GM12878 (cell line): ENCODE results near the gene DMRT1.

Source experiments
- CHD1 ChIP-seq: IDR thresholded peaks from 2 replicates; pipeline ENCODE4 v1.6.1; 2012; ENCODE audit warnings: low read depth, low read length, improper control_type of control experiment
- EGR1 ChIP-seq, 2 experiments: IDR thresholded peaks; 1 replicate in 1 of 2; 2 replicates in 1 of 2; pipeline ENCODE4 v1.6.1; 2011 to 2012; ENCODE audit warnings: low read depth in 2 of 2, low read length in 2 of 2, borderline replicate concordance in 1 of 2, mild to moderate bottlenecking in 1 of 2, moderate library complexity in 1 of 2
- EZH2 ChIP-seq: IDR thresholded peaks from 2 replicates; pipeline ENCODE4 v1.6.1; 2012; ENCODE audit warnings: low read depth, mild to moderate bottlenecking, control low read depth, inconsistent platforms, low read length, borderline replicate concordance; ENCODE audit not compliant: control insufficient read depth
- MYC ChIP-seq: IDR thresholded peaks from 2 replicates; pipeline ENCODE4 v1.6.1; 2011; ENCODE audit warnings: mild to moderate bottlenecking, low read length, moderate library complexity, inconsistent platforms; ENCODE audit not compliant: insufficient read depth, insufficient replicate concordance, insufficient read length, severe bottlenecking
- POLR2AphosphoS5 ChIP-seq: IDR thresholded peaks from 2 replicates; pipeline ENCODE4 v1.6.1; 2011; ENCODE audit warnings: mild to moderate bottlenecking, low read length, inconsistent platforms
- RAD21 ChIP-seq: IDR thresholded peaks from 2 replicates; pipeline ENCODE4 v1.6.1; 2011; ENCODE audit warnings: mild to moderate bottlenecking, low read depth, low read length, moderate library complexity; ENCODE audit not compliant: insufficient read depth
- SMAD1 ChIP-seq: fragments of 450-650 bp; IDR thresholded peaks from 2 replicates; pipeline ENCODE4 v1.6.1; 2018; ENCODE audit warnings: mild to moderate bottlenecking, low read depth; ENCODE audit not compliant: partially characterized antibody
- SUZ12 ChIP-seq: fragments of 200-600 bp; sonication (generic); IDR thresholded peaks from one replicate; pipeline ENCODE4 v1.6.1; 2018; ENCODE audit warnings: antibody characterized with exemption, mild to moderate bottlenecking; ENCODE audit not compliant: unreplicated experiment
- TAF1 ChIP-seq: IDR thresholded peaks from 2 replicates; pipeline ENCODE4 v1.6.1; 2011; ENCODE audit warnings: mild to moderate bottlenecking, low read depth, low read length, borderline replicate concordance
- TBL1XR1 ChIP-seq: IDR thresholded peaks from 2 replicates; pipeline ENCODE4 v1.6.1; 2012; ENCODE audit warnings: low read depth, low read length, improper control_type of control experiment
- TF ChIP-seq, protein P1 (sequence below): IDR thresholded peaks from 2 replicates; pipeline ENCODE4 v1.6.1; 2012; ENCODE audit warnings: low read length, inconsistent platforms
- TF ChIP-seq, protein P2 (sequence below), 3 experiments: IDR thresholded peaks in 2 of 3; conservative IDR thresholded peaks in 1 of 3; 2 replicates each; pipeline ENCODE4 v1.5.1; 2011; ENCODE audit warnings: low read depth in 3 of 3, low read length in 3 of 3, mild to moderate bottlenecking in 3 of 3, control low read depth in 2 of 3, moderate library complexity in 2 of 3, inconsistent platforms in 1 of 3, mixed read lengths in 1 of 3; ENCODE audit not compliant: control insufficient read depth in 2 of 3, insufficient read depth in 1 of 3; ENCODE audit errors: extremely low read depth in 1 of 3
- TF ChIP-seq, protein P3 (sequence below): fragments of 150-350 bp; IDR thresholded peaks from 2 replicates; pipeline ENCODE4 v1.6.1; 2016; ENCODE audit warnings: low read depth, low read length
- TF ChIP-seq, protein P4 (sequence below): IDR thresholded peaks from 2 replicates; pipeline ENCODE4 v1.6.1; 2011; ENCODE audit warnings: low read depth, low read length, improper control_type of control experiment, borderline replicate concordance

DNA sequence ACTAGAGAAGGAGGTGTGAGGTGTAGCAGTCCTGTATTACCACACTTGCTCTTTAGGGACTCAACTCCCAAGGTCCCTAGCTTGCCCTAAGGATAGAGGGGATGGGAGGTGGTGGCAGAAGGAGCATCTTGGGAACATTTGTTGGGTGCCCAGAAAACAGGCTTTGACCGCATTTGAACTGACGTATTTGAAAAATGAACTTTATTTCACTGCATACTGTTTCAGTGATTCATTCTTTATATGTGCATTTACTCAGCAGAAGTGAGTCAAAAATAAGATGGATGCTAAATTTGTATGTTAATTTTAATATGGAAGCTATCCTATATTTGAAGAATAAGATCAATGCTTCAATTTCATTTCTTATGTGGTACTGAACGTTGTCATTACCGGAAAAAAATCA is 153.7 kb downstream of the DMRT1 start:
- TF ChIP-seq, protein P1, sequence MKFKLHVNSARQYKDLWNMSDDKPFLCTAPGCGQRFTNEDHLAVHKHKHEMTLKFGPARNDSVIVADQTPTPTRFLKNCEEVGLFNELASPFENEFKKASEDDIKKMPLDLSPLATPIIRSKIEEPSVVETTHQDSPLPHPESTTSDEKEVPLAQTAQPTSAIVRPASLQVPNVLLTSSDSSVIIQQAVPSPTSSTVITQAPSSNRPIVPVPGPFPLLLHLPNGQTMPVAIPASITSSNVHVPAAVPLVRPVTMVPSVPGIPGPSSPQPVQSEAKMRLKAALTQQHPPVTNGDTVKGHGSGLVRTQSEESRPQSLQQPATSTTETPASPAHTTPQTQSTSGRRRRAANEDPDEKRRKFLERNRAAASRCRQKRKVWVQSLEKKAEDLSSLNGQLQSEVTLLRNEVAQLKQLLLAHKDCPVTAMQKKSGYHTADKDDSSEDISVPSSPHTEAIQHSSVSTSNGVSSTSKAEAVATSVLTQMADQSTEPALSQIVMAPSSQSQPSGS = no peak
- TF ChIP-seq, protein P2, sequence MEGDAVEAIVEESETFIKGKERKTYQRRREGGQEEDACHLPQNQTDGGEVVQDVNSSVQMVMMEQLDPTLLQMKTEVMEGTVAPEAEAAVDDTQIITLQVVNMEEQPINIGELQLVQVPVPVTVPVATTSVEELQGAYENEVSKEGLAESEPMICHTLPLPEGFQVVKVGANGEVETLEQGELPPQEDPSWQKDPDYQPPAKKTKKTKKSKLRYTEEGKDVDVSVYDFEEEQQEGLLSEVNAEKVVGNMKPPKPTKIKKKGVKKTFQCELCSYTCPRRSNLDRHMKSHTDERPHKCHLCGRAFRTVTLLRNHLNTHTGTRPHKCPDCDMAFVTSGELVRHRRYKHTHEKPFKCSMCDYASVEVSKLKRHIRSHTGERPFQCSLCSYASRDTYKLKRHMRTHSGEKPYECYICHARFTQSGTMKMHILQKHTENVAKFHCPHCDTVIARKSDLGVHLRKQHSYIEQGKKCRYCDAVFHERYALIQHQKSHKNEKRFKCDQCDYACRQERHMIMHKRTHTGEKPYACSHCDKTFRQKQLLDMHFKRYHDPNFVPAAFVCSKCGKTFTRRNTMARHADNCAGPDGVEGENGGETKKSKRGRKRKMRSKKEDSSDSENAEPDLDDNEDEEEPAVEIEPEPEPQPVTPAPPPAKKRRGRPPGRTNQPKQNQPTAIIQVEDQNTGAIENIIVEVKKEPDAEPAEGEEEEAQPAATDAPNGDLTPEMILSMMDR (IDR thresholded peaks at IDR 0.05 in 2 of 3, conservative IDR thresholded peaks at IDR 0.05 in 1 of 3; ENCODE audit: control insufficient read depth in 2 of 3, extremely low read depth in 1 of 3, insufficient read depth in 1 of 3, low read depth in 3 of 3, low read length in 3 of 3) = no peak
- TF ChIP-seq, protein P3, sequence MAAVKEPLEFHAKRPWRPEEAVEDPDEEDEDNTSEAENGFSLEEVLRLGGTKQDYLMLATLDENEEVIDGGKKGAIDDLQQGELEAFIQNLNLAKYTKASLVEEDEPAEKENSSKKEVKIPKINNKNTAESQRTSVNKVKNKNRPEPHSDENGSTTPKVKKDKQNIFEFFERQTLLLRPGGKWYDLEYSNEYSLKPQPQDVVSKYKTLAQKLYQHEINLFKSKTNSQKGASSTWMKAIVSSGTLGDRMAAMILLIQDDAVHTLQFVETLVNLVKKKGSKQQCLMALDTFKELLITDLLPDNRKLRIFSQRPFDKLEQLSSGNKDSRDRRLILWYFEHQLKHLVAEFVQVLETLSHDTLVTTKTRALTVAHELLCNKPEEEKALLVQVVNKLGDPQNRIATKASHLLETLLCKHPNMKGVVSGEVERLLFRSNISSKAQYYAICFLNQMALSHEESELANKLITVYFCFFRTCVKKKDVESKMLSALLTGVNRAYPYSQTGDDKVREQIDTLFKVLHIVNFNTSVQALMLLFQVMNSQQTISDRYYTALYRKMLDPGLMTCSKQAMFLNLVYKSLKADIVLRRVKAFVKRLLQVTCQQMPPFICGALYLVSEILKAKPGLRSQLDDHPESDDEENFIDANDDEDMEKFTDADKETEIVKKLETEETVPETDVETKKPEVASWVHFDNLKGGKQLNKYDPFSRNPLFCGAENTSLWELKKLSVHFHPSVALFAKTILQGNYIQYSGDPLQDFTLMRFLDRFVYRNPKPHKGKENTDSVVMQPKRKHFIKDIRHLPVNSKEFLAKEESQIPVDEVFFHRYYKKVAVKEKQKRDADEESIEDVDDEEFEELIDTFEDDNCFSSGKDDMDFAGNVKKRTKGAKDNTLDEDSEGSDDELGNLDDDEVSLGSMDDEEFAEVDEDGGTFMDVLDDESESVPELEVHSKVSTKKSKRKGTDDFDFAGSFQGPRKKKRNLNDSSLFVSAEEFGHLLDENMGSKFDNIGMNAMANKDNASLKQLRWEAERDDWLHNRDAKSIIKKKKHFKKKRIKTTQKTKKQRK = no peak
- TF ChIP-seq SUZ12 (no peak), RAD21 (no peak), EGR1 (IDR thresholded peaks at IDR 0.05; ENCODE audit: borderline replicate concordance in 1 of 2, low read depth in 2 of 2, low read length in 2 of 2) (no peak), CHD1 (no peak), EZH2 (no peak), MYC (no peak), SMAD1 (no peak), TAF1 (no peak), POLR2AphosphoS5 (no peak), TBL1XR1 (no peak)
- TF ChIP-seq, protein P4, sequence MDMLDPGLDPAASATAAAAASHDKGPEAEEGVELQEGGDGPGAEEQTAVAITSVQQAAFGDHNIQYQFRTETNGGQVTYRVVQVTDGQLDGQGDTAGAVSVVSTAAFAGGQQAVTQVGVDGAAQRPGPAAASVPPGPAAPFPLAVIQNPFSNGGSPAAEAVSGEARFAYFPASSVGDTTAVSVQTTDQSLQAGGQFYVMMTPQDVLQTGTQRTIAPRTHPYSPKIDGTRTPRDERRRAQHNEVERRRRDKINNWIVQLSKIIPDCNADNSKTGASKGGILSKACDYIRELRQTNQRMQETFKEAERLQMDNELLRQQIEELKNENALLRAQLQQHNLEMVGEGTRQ = no peak
